Peyer's patch (tissue), 4 donors: Measurements from ENCODE around the gene GALNT12.
A peak's percentile ranks its signal among the peaks of the same experiment; 100 is the strongest.

Experiments used
- POLR2A ChIP-seq, 2 donors: fragments of 450-650 bp; IDR thresholded peaks; one replicate each; pipeline ENCODE4 v1.5.1; 2017; ENCODE audit warnings: antibody characterized with exemption in 2 of 2, mild to moderate bottlenecking in 2 of 2, moderate library complexity in 2 of 2
- TF ChIP-seq, protein P1 (sequence below), 6 experiments: fragments of 450-650 bp in 4 of 6; fragments of 200-600 bp in 2 of 6; sonication (generic) in 1 of 6; IDR thresholded peaks; one replicate each; pipeline ENCODE4 v1.5.1; 2017 to 2019; ENCODE audit warnings: antibody characterized with exemption in 6 of 6, mild to moderate bottlenecking in 3 of 6, moderate library complexity in 1 of 6

DNA sequence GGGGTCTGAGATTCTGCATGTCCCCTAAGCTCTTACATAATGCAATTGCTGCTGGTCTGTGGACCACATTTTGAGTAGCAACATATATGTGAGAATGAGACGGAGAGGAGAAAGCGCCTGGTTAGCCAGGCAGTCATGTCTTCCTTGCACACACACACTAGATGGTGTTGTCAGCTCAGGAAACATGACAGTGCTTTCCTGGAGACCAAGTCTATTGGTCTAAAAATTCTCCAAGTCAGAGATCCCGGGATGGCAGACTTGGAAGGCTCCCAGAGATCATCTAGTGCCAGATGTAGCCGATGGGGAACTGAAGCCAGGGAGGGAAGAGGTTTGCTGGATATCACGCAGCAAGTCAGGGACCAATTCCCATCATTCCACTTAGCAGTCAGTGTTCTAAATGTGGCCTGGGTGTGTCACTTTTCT lies 53.4 kb downstream of the GALNT12 start:
- no peak for TF ChIP-seq POLR2A (IDR thresholded peaks at IDR 0.05)
- TF ChIP-seq, protein P1, sequence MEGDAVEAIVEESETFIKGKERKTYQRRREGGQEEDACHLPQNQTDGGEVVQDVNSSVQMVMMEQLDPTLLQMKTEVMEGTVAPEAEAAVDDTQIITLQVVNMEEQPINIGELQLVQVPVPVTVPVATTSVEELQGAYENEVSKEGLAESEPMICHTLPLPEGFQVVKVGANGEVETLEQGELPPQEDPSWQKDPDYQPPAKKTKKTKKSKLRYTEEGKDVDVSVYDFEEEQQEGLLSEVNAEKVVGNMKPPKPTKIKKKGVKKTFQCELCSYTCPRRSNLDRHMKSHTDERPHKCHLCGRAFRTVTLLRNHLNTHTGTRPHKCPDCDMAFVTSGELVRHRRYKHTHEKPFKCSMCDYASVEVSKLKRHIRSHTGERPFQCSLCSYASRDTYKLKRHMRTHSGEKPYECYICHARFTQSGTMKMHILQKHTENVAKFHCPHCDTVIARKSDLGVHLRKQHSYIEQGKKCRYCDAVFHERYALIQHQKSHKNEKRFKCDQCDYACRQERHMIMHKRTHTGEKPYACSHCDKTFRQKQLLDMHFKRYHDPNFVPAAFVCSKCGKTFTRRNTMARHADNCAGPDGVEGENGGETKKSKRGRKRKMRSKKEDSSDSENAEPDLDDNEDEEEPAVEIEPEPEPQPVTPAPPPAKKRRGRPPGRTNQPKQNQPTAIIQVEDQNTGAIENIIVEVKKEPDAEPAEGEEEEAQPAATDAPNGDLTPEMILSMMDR (IDR thresholded peaks at IDR 0.05) = peak in 4 of 6 experiments; percentile 20 to 44 (median 30)
